K562 (cell line): ENCODE measurements around the gene KCNV2. TPM values are rescaled to one million over a fixed set of nuclear protein-coding genes. Genes with fewer than 3 reads are reported as not detected.

ENCODE experiments used
- ATAC-seq: fragments of 200-7000 bp; cut with Tn5 transposase; 3 replicates; pipeline ENCODE4 v1.9.1; 2020; ENCODE audit warnings: moderate library complexity
- BruUV-seq: library from RNA; stranded (reverse); fragments of 400-500 nt; replicated peaks from 2 replicates; lab custom pipeline; 2021; lab: Mats Ljungman, UMichigan
- CTCF ChIA-PET: fragments of 300-600 bp; formaldehyde crosslinking; extraction: SDS; loops from one replicate; lab custom pipeline; 2021; ENCODE audit warnings: low intra/inter-chr PET ratio; lab: Yijun Ruan, JAX
- POLR2A ChIA-PET: fragments of 300-600, 350-650 bp; sonication (Branson Sonifier 250); formaldehyde crosslinking; extraction: SDS; loops from one replicate; lab custom pipeline; 2021; ENCODE audit warnings: antibody characterized with exemption, inconsistent platforms; lab: Yijun Ruan, JAX
- DNase-seq, 4 experiments: peaks; one replicate each; pipeline versions ENCODE4 v3.0.0 to v3.0.0-alpha.2; 2011 to 2018; ENCODE audit warnings: low spot score in 3 of 4, mixed read lengths in 3 of 4; ENCODE audit errors: extremely low read depth in 1 of 4
- FAIRE-seq: peaks from 2 replicates; lab custom pipeline; 2011; peaks lifted over from hg19 to GRCh38; lab: Jason Lieb, UNC
- H2AFZ ChIP-seq: 2 replicates; pipeline ENCODE4 v1.6.0; 2011; ENCODE audit warnings: low read depth, low read length, control low read depth, inconsistent platforms
- H3K27ac ChIP-seq: fragments of 200-600 bp; 3 replicates; pipeline ENCODE4 v1.8.0; 2011; ENCODE audit warnings: low read depth, mild to moderate bottlenecking, control low read depth, inconsistent platforms, low read length, moderate library complexity, mixed read lengths; ENCODE audit errors: extremely low read depth
- H3K27me3 ChIP-seq, 2 experiments: fragments of 300-600 bp in 1 of 2; 2 replicates in 1 of 2; 3 replicates in 1 of 2; pipeline versions ENCODE4 v1.6.0 to v1.8.0; 2011; ENCODE audit warnings: inconsistent platforms in 2 of 2, low read length in 2 of 2, mild to moderate bottlenecking in 1 of 2, mixed read lengths in 1 of 2, moderate library complexity in 1 of 2; ENCODE audit not compliant: control insufficient read depth in 2 of 2, insufficient read depth in 2 of 2
- H3K36me3 ChIP-seq: fragments of 300-600 bp; 3 replicates; pipeline ENCODE4 v1.8.0; 2011; ENCODE audit warnings: mild to moderate bottlenecking, low read length, inconsistent platforms; ENCODE audit not compliant: control insufficient read depth, insufficient read depth
- H3K4me1 ChIP-seq, 2 experiments: fragments of 200-600 bp in 1 of 2; replicated peaks in 1 of 2; 2 replicates in 1 of 2; 3 replicates in 1 of 2; pipeline versions ENCODE4 v1.5.1 to v1.8.0; 2011; ENCODE audit warnings: inconsistent platforms in 2 of 2, low read length in 2 of 2, mild to moderate bottlenecking in 1 of 2, mixed read lengths in 1 of 2, moderate library complexity in 1 of 2; ENCODE audit not compliant: control insufficient read depth in 2 of 2, insufficient read depth in 2 of 2
- H3K4me2 ChIP-seq: 2 replicates; pipeline ENCODE4 v1.6.1; 2011; ENCODE audit warnings: low read length, control low read depth, inconsistent platforms, mixed read lengths; ENCODE audit not compliant: insufficient read depth
- H3K4me3 ChIP-seq: fragments of 200-600 bp; sonication (generic), shearing (Covaris generic); 2 replicates; pipeline ENCODE4 v1.5.1; 2016; ENCODE audit warnings: control low read depth, inconsistent platforms
- H3K79me2 ChIP-seq: fragments of 200-600 bp; 3 replicates; pipeline ENCODE4 v1.8.0; 2011; ENCODE audit warnings: low read length, inconsistent platforms; ENCODE audit not compliant: control insufficient read depth, insufficient read depth
- H3K9ac ChIP-seq, 2 experiments: 2 replicates each; pipeline versions ENCODE4 v1.6.0 to v1.6.1; 2011; ENCODE audit warnings: low read depth in 2 of 2, low read length in 2 of 2, control low read depth in 1 of 2, inconsistent platforms in 1 of 2, mild to moderate bottlenecking in 1 of 2, mixed read lengths in 1 of 2; ENCODE audit not compliant: insufficient read depth in 1 of 2
- H3K9me1 ChIP-seq: one replicate; pipeline ENCODE4 v1.6.0; 2011; ENCODE audit warnings: inconsistent platforms, mild to moderate bottlenecking, low read length, moderate library complexity; ENCODE audit not compliant: control insufficient read depth, insufficient read depth
- H3K9me3 ChIP-seq: replicated peaks from 2 replicates; pipeline ENCODE4 v1.5.1; 2011; ENCODE audit warnings: low read depth, low read length, inconsistent platforms; ENCODE audit not compliant: control insufficient read depth, insufficient read depth
- H4K20me1 ChIP-seq: replicated peaks from 2 replicates; pipeline ENCODE4 v1.6.1; 2011; ENCODE audit warnings: low read length, inconsistent platforms, mixed read lengths; ENCODE audit not compliant: control insufficient read depth, insufficient read depth
- ARID3B ChIP-seq: fragments of 250-450 bp; sonication (Bioruptor Pico); IDR thresholded peaks from 2 replicates; pipeline ENCODE4 v1.4.0; 2020; ENCODE audit warnings: borderline replicate concordance
- ATF7 ChIP-seq: fragments of 450-650 bp; IDR thresholded peaks from 2 replicates; pipeline ENCODE4 v1.7.1; 2014; ENCODE audit warnings: mild to moderate bottlenecking, moderate library complexity
- CHAMP1 ChIP-seq: fragments of 450-650 bp; IDR thresholded peaks from 2 replicates; pipeline ENCODE4 v1.6.1; 2016; ENCODE audit warnings: mild to moderate bottlenecking
- E2F1 ChIP-seq: sonication (generic); formaldehyde crosslinking; IDR thresholded peaks from 2 replicates; pipeline ENCODE4 v1.8.1; 2023; ENCODE audit warnings: mild to moderate bottlenecking, missing genetic modification reagents, moderate library complexity
- ELF4 ChIP-seq: fragments of 450-650 bp; formaldehyde crosslinking; IDR thresholded peaks from 2 replicates; pipeline ENCODE4 v1.4.0; 2022; ENCODE audit warnings: missing genetic modification characterization
- ETS1 ChIP-seq: conservative IDR thresholded peaks from 2 replicates; pipeline ENCODE4 v1.6.1; 2011; ENCODE audit warnings: low read depth, mild to moderate bottlenecking, low read length; ENCODE audit not compliant: control insufficient read depth
- FOXK2 ChIP-seq, 2 experiments: fragments of 450-650 bp; IDR thresholded peaks in 1 of 2; conservative IDR thresholded peaks in 1 of 2; 2 replicates each; pipeline ENCODE4 v1.6.1; 2016; ENCODE audit warnings: low read depth in 2 of 2, mild to moderate bottlenecking in 1 of 2
- MNT ChIP-seq, 2 experiments: fragments of 450-650 bp; conservative IDR thresholded peaks; 2 replicates each; pipeline ENCODE4 v1.6.1; 2017; ENCODE audit warnings: mild to moderate bottlenecking in 2 of 2, moderate library complexity in 2 of 2
- NFYB ChIP-seq: IDR thresholded peaks from 2 replicates; pipeline ENCODE4 v1.6.1; 2011; ENCODE audit warnings: mild to moderate bottlenecking, moderate library complexity; ENCODE audit not compliant: insufficient read length; ENCODE audit errors: extremely low read depth
- PHF8 ChIP-seq: fragments of 200-600 bp; sonication (generic); IDR thresholded peaks from 2 replicates; pipeline ENCODE4 v1.6.1; 2012; ENCODE audit warnings: mixed run types, mild to moderate bottlenecking, inconsistent platforms, low read length, moderate library complexity, borderline replicate concordance
- PHTF2 ChIP-seq: fragments of 250-450 bp; sonication (Bioruptor Pico); IDR thresholded peaks from 2 replicates; pipeline ENCODE4 v1.5.0; 2021; ENCODE audit warnings: mild to moderate bottlenecking
- TRIM24 ChIP-seq, 2 experiments: fragments of 450-650 bp; IDR thresholded peaks; 2 replicates each; pipeline ENCODE4 v1.6.1; 2016
- WGBS: fragments of 100-300 bp; shearing (Covaris generic); methylation state at CpG from one replicate; pipeline ENCODE4 v1.1.6; 2016; ENCODE audit warnings: low coverage, mixed read lengths; ENCODE audit not compliant: insufficient coverage; ENCODE audit errors: missing lambda C conversion rate; 5-methylcytosine and 5-hydroxymethylcytosine counted together
- in situ Hi-C: fragments of 300-500 bp; cut with MboI; formaldehyde crosslinking; loops from 4 replicates; pipeline ENCODE4 v1.15.0; 2018; ENCODE audit warnings: inconsistent platforms, mixed read lengths
- intact Hi-C: fragments of 100-400 bp; cut with micrococcal nuclease; formaldehyde crosslinking; loops from 2 replicates; pipeline ENCODE4 v1.14.2; 2022
- polyA plus RNA-seq, 8 experiments: library from polyadenylated mRNA; depleted of rRNA in 4 of 8; stranded (reverse) in 5 of 8; unstranded in 3 of 8; fragments of >200 nt; fragmentation: Nextera tagmentation in 2 of 8; fragmentation: Illumina TruSeq in 1 of 8; extraction: Ambion mirVana in 2 of 8; extraction: Trizol in 1 of 8; gene quantifications; 2 replicates each; pipeline versions ENCODE4 v1.2.1 to v1.2.3, GENCODE V29; 2011 to 2014; ENCODE audit warnings: inconsistent platforms in 1 of 8, missing spikeins in 1 of 8
- total RNA-seq, 7 experiments: library from RNA; depleted of rRNA in 6 of 7; stranded (reverse); fragments of >200 nt in 6 of 7; fragmentation: Illumina TruSeq in 2 of 7; extraction: Trizol in 2 of 7; gene quantifications; 2 replicates each; pipeline versions ENCODE4 v1.2.1 to v1.2.3, GENCODE V29; 2011 to 2021; ENCODE audit warnings: low replicate concordance in 1 of 7

The KCNV2 gene
- total and polyA plus RNA-seq, 9 of the 15 experiments (the other 6 are each of a cell fraction or from before 2014, with no cell fraction given), result 0.03 TPM; not detected in 8

GRCh38 chr9:2727966-2728613 is 10.8 kb downstream of the KCNV2 start:
- Histone ChIP-seq H3K9me1 (no peaks in the 10 kb centered on the region), H3K4me1 (peaks cover 0 to 4% of the 10 kb centered on the region in 2 experiments; a peak in 2 of 5 replicates), H3K4me2 (peak overlapping the region; percentile 29), H3K79me2 (no peaks in the 10 kb centered on the region), H3K4me3 (no peak overlapping the region), H3K9me3 (no peaks in the 10 kb centered on the region), H3K27ac (peak overlapping the region; percentile 17; the same call in 1 of the 3 replicates), H3K27me3 (no peaks in the 10 kb centered on the region), H3K36me3 (no peaks in the 10 kb centered on the region), H3K9ac (no peak overlapping the region), H2AFZ (peak overlapping the region; percentile 18; the same call in 1 of the 2 replicates), H4K20me1 (no peaks in the 10 kb centered on the region)
- in situ Hi-C loops, result no loop called here
- ChIA-PET POLR2A (interaction anchor here (0.6 kb wide), 1 partner anchor 62 kb away, joined by 3 read pairs; no protein-coding TSS in a partner anchor), CTCF (interaction anchor here (1.0 kb wide), 1 partner anchor 497 kb away, joined by 3 read pairs; no protein-coding TSS in a partner anchor)
- WGBS, result 3% methylated on average over 3 of the region's 5 CpGs
- peak; percentile 67 for FAIRE-seq
- BruUV-seq, result no TSS peak
- ATAC-seq, result peak; percentile 96
- DNase-seq, result peak; percentile 19 to 61 (median 35)
- intact Hi-C loops, result loop anchor here (5.0 kb wide), 1 partner anchor 391 kb away; no protein-coding TSS in a partner anchor
- TF ChIP-seq ATF7, result peak; percentile 73; the same call in 1 of the 2 replicates
- TF ChIP-seq PHTF2, result no peak
- no peak for TF ChIP-seq E2F1 (CRISPR knock-in tag)
- TF ChIP-seq CHAMP1, result peak; percentile 34; the same call in 1 of the 2 replicates
- TF ChIP-seq ARID3B (CRISPR knock-in tag), result no peak
- no peak for TF ChIP-seq PHF8
- no peak for TF ChIP-seq NFYB
- no peak for TF ChIP-seq ELF4 (CRISPR knock-in tag)
- no peak for TF ChIP-seq TRIM24 (IDR thresholded peaks at IDR 0.05)
- TF ChIP-seq ETS1, result no peak
- 0 out of 4 replicates have a peak, but pooled peaks of 1 of the 2 experiments have one; percentile 19 for TF ChIP-seq MNT (conservative IDR thresholded peaks at IDR 0.05)
- peak; percentile 55 to 74; a peak in 3 of 4 replicates for TF ChIP-seq FOXK2 (conservative IDR thresholded peaks at IDR 0.05 in 1 of 2, IDR thresholded peaks at IDR 0.05 in 1 of 2; ENCODE audit: low read depth in 2 of 2)
